Measurements from ENCODE around the gene ZCCHC13.

- TF ChIP-seq POLR2A (IDR thresholded peaks at IDR 0.05) = no peak
- no peak for TF ChIP-seq CTCF (IDR thresholded peaks at IDR 0.05)
These were observed 42.1 kb downstream of the ZCCHC13 start for GRCh38 chrX:74346088-74346487.

Measured in adrenal gland (tissue), 5 donors.